ENCODE measurements around the gene GFOD1.

The GFOD1 gene

GRCh38 chr6:13486679-13487121 is 700 bp downstream of the GFOD1 start:
- DNase-seq (ENCODE audit: low read depth in 2 of 2, low spot score in 1 of 2) = no peak

GRCh38 chr6:13485923-13486562 is 1.4 kb downstream of the GFOD1 start:
- no peak for DNase-seq (ENCODE audit: low read depth in 2 of 2, low spot score in 1 of 2)

- DNase-seq (ENCODE audit: low read depth in 2 of 2, low spot score in 1 of 2) = no peak
Observed at GRCh38 chr6:13485303-13485702, 2.1 kb downstream of the GFOD1 start.

GRCh38 chr6:13484827-13485226 is 2.6 kb downstream of the GFOD1 start:
- DNase-seq (ENCODE audit: low read depth in 2 of 2, low spot score in 1 of 2) = no peak

GRCh38 chr6:13484138-13484708 is 3.2 kb downstream of the GFOD1 start:
- DNase-seq (ENCODE audit: low read depth in 2 of 2, low spot score in 1 of 2) = no peak

- DNase-seq (ENCODE audit: low read depth in 2 of 2, low spot score in 1 of 2) = no peak
Observed at GRCh38 chr6:13480631-13481501, 6.5 kb downstream of the GFOD1 start.

- no peak for DNase-seq (ENCODE audit: low read depth in 2 of 2, low spot score in 1 of 2)
Observed at GRCh38 chr6:13479971-13480434, 7.4 kb downstream of the GFOD1 start.

GRCh38 chr6:13479206-13479800 is 8.1 kb downstream of the GFOD1 start:
- DNase-seq (ENCODE audit: low read depth in 2 of 2, low spot score in 1 of 2) = no peak

- DNase-seq (ENCODE audit: low read depth in 2 of 2, low spot score in 1 of 2) = no peak
Observed at GRCh38 chr6:13478525-13478966, 8.9 kb downstream of the GFOD1 start.

- DNase-seq (ENCODE audit: low read depth in 2 of 2, low spot score in 1 of 2) = no peak
Observed at GRCh38 chr6:13474787-13475186, 12.6 kb downstream of the GFOD1 start.

GRCh38 chr6:13474360-13474759 is 13.0 kb downstream of the GFOD1 start:
- no peak for DNase-seq (ENCODE audit: low read depth in 2 of 2, low spot score in 1 of 2)

- DNase-seq (ENCODE audit: low read depth in 2 of 2, low spot score in 1 of 2) = no peak
Observed at GRCh38 chr6:13473768-13474165, 13.6 kb downstream of the GFOD1 start.

- no peak for DNase-seq (ENCODE audit: low read depth in 2 of 2, low spot score in 1 of 2)
Observed at GRCh38 chr6:13472976-13473767, 14.2 kb downstream of the GFOD1 start.

- DNase-seq (ENCODE audit: low read depth in 2 of 2, low spot score in 1 of 2) = no peak
Observed at GRCh38 chr6:13472099-13472498, 15.3 kb downstream of the GFOD1 start.

- no peak for DNase-seq (ENCODE audit: low read depth in 2 of 2, low spot score in 1 of 2)
Observed at GRCh38 chr6:13471184-13471583, 16.2 kb downstream of the GFOD1 start.

- no peak for DNase-seq (ENCODE audit: low read depth in 2 of 2, low spot score in 1 of 2)
Observed at GRCh38 chr6:13470238-13471140, 16.9 kb downstream of the GFOD1 start.

- no peak for DNase-seq (ENCODE audit: low read depth in 2 of 2, low spot score in 1 of 2)
Observed at GRCh38 chr6:13469693-13470092, 17.7 kb downstream of the GFOD1 start.

GRCh38 chr6:13468839-13469238 is 18.6 kb downstream of the GFOD1 start:
- no peak for DNase-seq (ENCODE audit: low read depth in 2 of 2, low spot score in 1 of 2)

GRCh38 chr6:13467216-13467600 is 20.2 kb downstream of the GFOD1 start:
- no peak for DNase-seq (ENCODE audit: low read depth in 2 of 2, low spot score in 1 of 2)

All from stimulated activated CD8-positive, alpha-beta memory T cell treated with anti-CD3 and anti-CD28 coated beads, Interleukin-4, amount 100 ng/mL, for 1 hour (primary cell).